Neural cell (in vitro differentiated cells): ENCODE measurements around the gene SH3GL1.

ENCODE experiments used
- EP300 ChIP-seq: fragments of 450-650 bp; conservative IDR thresholded peaks from 2 replicates; pipeline ENCODE4 v1.6.1; 2014; ENCODE audit warnings: antibody characterized with exemption, mild to moderate bottlenecking, moderate library complexity; ENCODE audit not compliant: poor library complexity, severe bottlenecking
- EZH2 ChIP-seq: fragments of 200-600, 300-800 bp; shearing (Covaris generic), sonication (generic); IDR thresholded peaks from 2 replicates; pipeline ENCODE4 v1.6.1; 2014; ENCODE audit warnings: antibody characterized with exemption, low read length, borderline replicate concordance, mild to moderate bottlenecking; ENCODE audit not compliant: insufficient read depth, poor library complexity, severe bottlenecking
- POLR2AphosphoS5 ChIP-seq: IDR thresholded peaks from 2 replicates; pipeline ENCODE4 v1.6.1; 2012
- SMC3 ChIP-seq: fragments of 450-650 bp; conservative IDR thresholded peaks from 2 replicates; pipeline ENCODE4 v1.6.1; 2014; ENCODE audit warnings: antibody characterized with exemption, mild to moderate bottlenecking, moderate library complexity; ENCODE audit not compliant: poor library complexity
- TAF1 ChIP-seq: IDR thresholded peaks from 2 replicates; pipeline ENCODE4 v1.6.1; 2012; ENCODE audit warnings: low read depth
- TF ChIP-seq, protein P1 (sequence below): fragments of 450-650 bp; IDR thresholded peaks from 2 replicates; pipeline ENCODE4 v1.5.1; 2014; ENCODE audit warnings: antibody characterized with exemption, mild to moderate bottlenecking, moderate library complexity; ENCODE audit not compliant: poor library complexity, severe bottlenecking
- TF ChIP-seq, protein P2 (sequence below): IDR thresholded peaks from 2 replicates; pipeline ENCODE4 v1.6.1; 2012; ENCODE audit warnings: borderline replicate concordance

DNA sequence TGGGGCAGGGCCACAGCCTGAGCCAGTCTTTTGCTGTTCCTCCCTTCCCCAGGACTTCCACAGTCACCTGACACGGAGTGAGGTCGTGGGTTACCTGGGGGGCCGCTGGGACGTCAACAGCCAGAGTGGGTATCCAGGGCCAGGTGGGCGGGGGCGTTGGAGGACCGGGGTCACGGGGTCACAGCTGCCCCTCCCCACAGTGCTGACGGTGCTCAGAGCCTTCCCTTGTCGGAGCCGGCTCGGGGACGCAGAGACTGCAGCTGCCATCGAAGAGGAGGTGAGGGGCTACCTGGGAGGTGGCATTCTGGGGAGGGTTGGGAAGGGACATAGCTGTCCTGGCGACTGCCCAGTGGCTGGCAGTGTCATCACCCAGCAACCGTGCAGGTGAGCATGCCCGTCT is 45.5 kb downstream of the SH3GL1 start:
- TF ChIP-seq, protein P1, sequence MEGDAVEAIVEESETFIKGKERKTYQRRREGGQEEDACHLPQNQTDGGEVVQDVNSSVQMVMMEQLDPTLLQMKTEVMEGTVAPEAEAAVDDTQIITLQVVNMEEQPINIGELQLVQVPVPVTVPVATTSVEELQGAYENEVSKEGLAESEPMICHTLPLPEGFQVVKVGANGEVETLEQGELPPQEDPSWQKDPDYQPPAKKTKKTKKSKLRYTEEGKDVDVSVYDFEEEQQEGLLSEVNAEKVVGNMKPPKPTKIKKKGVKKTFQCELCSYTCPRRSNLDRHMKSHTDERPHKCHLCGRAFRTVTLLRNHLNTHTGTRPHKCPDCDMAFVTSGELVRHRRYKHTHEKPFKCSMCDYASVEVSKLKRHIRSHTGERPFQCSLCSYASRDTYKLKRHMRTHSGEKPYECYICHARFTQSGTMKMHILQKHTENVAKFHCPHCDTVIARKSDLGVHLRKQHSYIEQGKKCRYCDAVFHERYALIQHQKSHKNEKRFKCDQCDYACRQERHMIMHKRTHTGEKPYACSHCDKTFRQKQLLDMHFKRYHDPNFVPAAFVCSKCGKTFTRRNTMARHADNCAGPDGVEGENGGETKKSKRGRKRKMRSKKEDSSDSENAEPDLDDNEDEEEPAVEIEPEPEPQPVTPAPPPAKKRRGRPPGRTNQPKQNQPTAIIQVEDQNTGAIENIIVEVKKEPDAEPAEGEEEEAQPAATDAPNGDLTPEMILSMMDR = no peak
- TF ChIP-seq SMC3 = no peak
- TF ChIP-seq POLR2AphosphoS5 = no peak
- TF ChIP-seq EP300 = no peak
- TF ChIP-seq EZH2 = no peak
- TF ChIP-seq, protein P2, sequence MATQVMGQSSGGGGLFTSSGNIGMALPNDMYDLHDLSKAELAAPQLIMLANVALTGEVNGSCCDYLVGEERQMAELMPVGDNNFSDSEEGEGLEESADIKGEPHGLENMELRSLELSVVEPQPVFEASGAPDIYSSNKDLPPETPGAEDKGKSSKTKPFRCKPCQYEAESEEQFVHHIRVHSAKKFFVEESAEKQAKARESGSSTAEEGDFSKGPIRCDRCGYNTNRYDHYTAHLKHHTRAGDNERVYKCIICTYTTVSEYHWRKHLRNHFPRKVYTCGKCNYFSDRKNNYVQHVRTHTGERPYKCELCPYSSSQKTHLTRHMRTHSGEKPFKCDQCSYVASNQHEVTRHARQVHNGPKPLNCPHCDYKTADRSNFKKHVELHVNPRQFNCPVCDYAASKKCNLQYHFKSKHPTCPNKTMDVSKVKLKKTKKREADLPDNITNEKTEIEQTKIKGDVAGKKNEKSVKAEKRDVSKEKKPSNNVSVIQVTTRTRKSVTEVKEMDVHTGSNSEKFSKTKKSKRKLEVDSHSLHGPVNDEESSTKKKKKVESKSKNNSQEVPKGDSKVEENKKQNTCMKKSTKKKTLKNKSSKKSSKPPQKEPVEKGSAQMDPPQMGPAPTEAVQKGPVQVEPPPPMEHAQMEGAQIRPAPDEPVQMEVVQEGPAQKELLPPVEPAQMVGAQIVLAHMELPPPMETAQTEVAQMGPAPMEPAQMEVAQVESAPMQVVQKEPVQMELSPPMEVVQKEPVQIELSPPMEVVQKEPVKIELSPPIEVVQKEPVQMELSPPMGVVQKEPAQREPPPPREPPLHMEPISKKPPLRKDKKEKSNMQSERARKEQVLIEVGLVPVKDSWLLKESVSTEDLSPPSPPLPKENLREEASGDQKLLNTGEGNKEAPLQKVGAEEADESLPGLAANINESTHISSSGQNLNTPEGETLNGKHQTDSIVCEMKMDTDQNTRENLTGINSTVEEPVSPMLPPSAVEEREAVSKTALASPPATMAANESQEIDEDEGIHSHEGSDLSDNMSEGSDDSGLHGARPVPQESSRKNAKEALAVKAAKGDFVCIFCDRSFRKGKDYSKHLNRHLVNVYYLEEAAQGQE = no peak
- no peak for TF ChIP-seq TAF1
